ENCODE results near the gene PAPOLA. TPM values are rescaled to one million over a fixed set of nuclear protein-coding genes. Genes with fewer than 3 reads are reported as not detected.

PAPOLA gene
- total and polyA plus RNA-seq, 2 experiments from 2014 or later = 198 to 237 TPM

GRCh38 chr14:96514694-96515093, 12.5 kb downstream of the PAPOLA start (continued):
- TF ChIP-seq REST (IDR thresholded peaks at IDR 0.05; ENCODE audit: unreplicated experiment) (no peak), CTCF (conservative IDR thresholded peaks at IDR 0.05; ENCODE audit: low read depth in 2 of 2) (no peak), STAT1 (IDR thresholded peaks at IDR 0.05; ENCODE audit: unreplicated experiment) (no peak), EZH2phosphoT487 (IDR thresholded peaks at IDR 0.05; ENCODE audit: unreplicated experiment) (no peak), ZNF331 (CRISPR knock-in tag; IDR thresholded peaks at IDR 0.05; ENCODE audit: low read depth) (no peak), CREB1 (CRISPR knock-in tag; IDR thresholded peaks at IDR 0.05; ENCODE audit: low read depth) (no peak), ETS1 (IDR thresholded peaks at IDR 0.05) (no peak), ZNF114 (CRISPR knock-in tag; IDR thresholded peaks at IDR 0.05) (no peak), EZH2 (IDR thresholded peaks at IDR 0.05; ENCODE audit: low read depth, unreplicated experiment) (no peak), NANOG (IDR thresholded peaks at IDR 0.05; ENCODE audit: borderline replicate concordance) (no peak), POLR2AphosphoS5 (IDR thresholded peaks at IDR 0.05; ENCODE audit: low read depth) (no peak), JUNB (IDR thresholded peaks at IDR 0.05; ENCODE audit: unreplicated experiment) (no peak)

GRCh38 chr14:96515731-96516130, 13.5 kb downstream of the PAPOLA start:
- peaks cover 64% of the 10 kb centered on the region for H3K4me1 ChIP-seq (ENCODE audit: insufficient read depth)
- Mint-ChIP-seq H3K36me3 (ENCODE audit: low read depth) (peaks cover 8% of the 10 kb centered on the region; the same call in 2 of the 3 replicates), H3K4me1 (peaks cover 64% of the 10 kb centered on the region), H3K9me3 (no peaks in the 10 kb centered on the region), H3K27ac (no peak overlapping the region), H3K27me3 (ENCODE audit: insufficient read depth, low read depth, poor library complexity) (no peaks in the 10 kb centered on the region), H3K4me3 (no peak overlapping the region)
- DNase-seq (ENCODE audit: low spot score) (no peak), ATAC-seq (no peak)
- no peaks in the 10 kb centered on the region for H3K36me3 ChIP-seq (ENCODE audit: insufficient read depth)
- H3K4me2 ChIP-seq = peak overlapping the region; percentile 37
- H4K20me1 ChIP-seq (replicated peaks; ENCODE audit: insufficient read depth) = peaks cover 58% of the 10 kb centered on the region
- no peak overlapping the region for H2AFZ ChIP-seq
- no peak overlapping the region for H3K27ac ChIP-seq (ENCODE audit: low read depth)
- H3F3A ChIP-seq (replicated peaks; ENCODE audit: low read depth) = no peaks in the 10 kb centered on the region
- peaks cover 100% of the 10 kb centered on the region for H3K79me2 ChIP-seq (replicated peaks; ENCODE audit: insufficient read depth)
- H3K4me3 ChIP-seq = no peak overlapping the region
- H3K27me3 ChIP-seq (ENCODE audit: insufficient read depth) = no peaks in the 10 kb centered on the region
- no peaks in the 10 kb centered on the region for H3K9me2 ChIP-seq (ENCODE audit: insufficient read depth)
- no peak for TF ChIP-seq ZNF462 (CRISPR knock-in tag; IDR thresholded peaks at IDR 0.05)
- TF ChIP-seq NANOG (IDR thresholded peaks at IDR 0.05; ENCODE audit: borderline replicate concordance) = no peak
- no peak for TF ChIP-seq EZH2 (IDR thresholded peaks at IDR 0.05; ENCODE audit: low read depth, unreplicated experiment)
- no peak for TF ChIP-seq ZNF331 (CRISPR knock-in tag; IDR thresholded peaks at IDR 0.05; ENCODE audit: low read depth)
- no peak for TF ChIP-seq STAT1 (IDR thresholded peaks at IDR 0.05; ENCODE audit: unreplicated experiment)
- no peak for TF ChIP-seq EZH2phosphoT487 (IDR thresholded peaks at IDR 0.05; ENCODE audit: unreplicated experiment)
- no peak for TF ChIP-seq CREB1 (CRISPR knock-in tag; IDR thresholded peaks at IDR 0.05; ENCODE audit: low read depth)

Measured in GM23338 (cell line).